KMS-11 (cell line): ENCODE results near the gene FGGY.

Source experiments
- H2AFZ ChIP-seq: fragments of 200-600 bp; sonication (generic); 2 replicates; pipeline ENCODE4 v1.6.1; 2016; ENCODE audit warnings: antibody characterized with exemption, mixed run types, low read depth
- H3K27ac ChIP-seq: fragments of 200-600 bp; sonication (generic); 2 replicates; pipeline ENCODE4 v1.6.1; 2016; ENCODE audit warnings: mild to moderate bottlenecking, mixed run types
- H3K27me3 ChIP-seq: fragments of 200-600 bp; sonication (generic); 2 replicates; pipeline ENCODE4 v1.6.1; 2017; ENCODE audit warnings: mild to moderate bottlenecking, low read depth, mixed run types, moderate library complexity; ENCODE audit not compliant: insufficient read depth
- H3K36me3 ChIP-seq: fragments of 200-600 bp; sonication (generic); 2 replicates; pipeline ENCODE4 v1.6.1; 2017; ENCODE audit warnings: mild to moderate bottlenecking, mixed run types; ENCODE audit not compliant: insufficient read depth
- H3K4me1 ChIP-seq: fragments of 200-600 bp; sonication (generic); 2 replicates; pipeline ENCODE4 v1.6.1; 2016; ENCODE audit warnings: mild to moderate bottlenecking, low read depth, mixed run types; ENCODE audit not compliant: poor library complexity, severe bottlenecking
- H3K4me2 ChIP-seq: fragments of 200-600 bp; sonication (generic); 2 replicates; pipeline ENCODE4 v1.7.0; 2016; ENCODE audit warnings: mild to moderate bottlenecking, mixed run types
- H3K4me3 ChIP-seq: fragments of 200-600 bp; sonication (generic); IDR thresholded peaks from 2 replicates; pipeline ENCODE4 v1.6.1; 2017; ENCODE audit warnings: low read depth, low read length, mixed read lengths; ENCODE audit not compliant: insufficient read depth
- H3K79me2 ChIP-seq: fragments of 200-600 bp; sonication (generic); 2 replicates; pipeline ENCODE4 v1.6.1; 2016; ENCODE audit warnings: low read depth, mixed run types; ENCODE audit not compliant: insufficient read depth
- H3K9ac ChIP-seq: fragments of 200-600 bp; sonication (generic); 2 replicates; pipeline ENCODE4 v1.6.1; 2016; ENCODE audit warnings: mild to moderate bottlenecking, mixed run types
- H4K20me1 ChIP-seq: fragments of 200-600 bp; sonication (generic); 2 replicates; pipeline ENCODE4 v1.6.1; 2016; ENCODE audit warnings: mild to moderate bottlenecking, mixed run types; ENCODE audit not compliant: insufficient read depth
- CTCF ChIP-seq: fragments of 200-600 bp; sonication (generic); conservative IDR thresholded peaks from 2 replicates; pipeline ENCODE4 v1.6.1; 2017; ENCODE audit warnings: low read depth, mild to moderate bottlenecking, antibody characterized with exemption, low read length, moderate library complexity, mixed read lengths

Gene FGGY

GRCh38 chr1:59434336-59434735, 137.4 kb downstream of the FGGY start:
- no peaks in the 10 kb centered on the region for H3K79me2 ChIP-seq
- no peaks in the 10 kb centered on the region for H3K36me3 ChIP-seq
- no peak overlapping the region for H2AFZ ChIP-seq
- no peak for TF ChIP-seq CTCF
- no peaks in the 10 kb centered on the region for H3K27me3 ChIP-seq
- H3K9ac ChIP-seq, result no peak overlapping the region
- peaks cover 11% of the 10 kb centered on the region for H3K4me1 ChIP-seq
- H3K4me3 ChIP-seq, result no peak overlapping the region
- H3K27ac ChIP-seq, result no peak overlapping the region
- H3K4me2 ChIP-seq, result no peak overlapping the region
- no peaks in the 10 kb centered on the region for H4K20me1 ChIP-seq

GRCh38 chr1:59436637-59437036, 139.7 kb downstream of the FGGY start:
- H3K4me1 ChIP-seq, result peaks cover 11% of the 10 kb centered on the region
- no peak overlapping the region for H3K9ac ChIP-seq
- no peaks in the 10 kb centered on the region for H4K20me1 ChIP-seq
- H3K79me2 ChIP-seq, result no peaks in the 10 kb centered on the region
- H3K27ac ChIP-seq, result no peak overlapping the region
- no peaks in the 10 kb centered on the region for H3K27me3 ChIP-seq
- TF ChIP-seq CTCF, result no peak
- no peaks in the 10 kb centered on the region for H3K36me3 ChIP-seq
- H3K4me3 ChIP-seq, result no peak overlapping the region
- H3K4me2 ChIP-seq, result no peak overlapping the region
- no peak overlapping the region for H2AFZ ChIP-seq

GRCh38 chr1:59438058-59438560, 141.2 kb downstream of the FGGY start:
- Histone ChIP-seq H3K4me3 (no peak overlapping the region), H3K4me1 (no peaks in the 10 kb centered on the region), H3K4me2 (no peak overlapping the region), H2AFZ (no peak overlapping the region), H3K79me2 (no peaks in the 10 kb centered on the region), H3K36me3 (no peaks in the 10 kb centered on the region), H3K9ac (no peak overlapping the region), H4K20me1 (no peaks in the 10 kb centered on the region), H3K27me3 (no peaks in the 10 kb centered on the region), H3K27ac (no peak overlapping the region)
- no peak for TF ChIP-seq CTCF

GRCh38 chr1:59442492-59442891, 145.6 kb downstream of the FGGY start:
- Histone ChIP-seq H3K36me3 (no peaks in the 10 kb centered on the region), H2AFZ (no peak overlapping the region), H3K4me1 (no peaks in the 10 kb centered on the region), H3K79me2 (no peaks in the 10 kb centered on the region), H3K4me3 (no peak overlapping the region), H3K27ac (no peak overlapping the region), H3K27me3 (no peaks in the 10 kb centered on the region), H3K4me2 (no peak overlapping the region), H4K20me1 (no peaks in the 10 kb centered on the region), H3K9ac (no peak overlapping the region)
- TF ChIP-seq CTCF, result no peak
